HG03575 (cell line): ENCODE measurements around the gene LAMA2.

ENCODE experiments used
- ATAC-seq: cut with Tn5 transposase; IDR thresholded peaks from one replicate; pipeline ENCODE4 v1.9.1; 2021; ENCODE audit not compliant: unreplicated experiment, insufficient number of reproducible peaks, low FRiP score; ENCODE audit errors: extremely low read depth

LAMA2 gene

DNA sequence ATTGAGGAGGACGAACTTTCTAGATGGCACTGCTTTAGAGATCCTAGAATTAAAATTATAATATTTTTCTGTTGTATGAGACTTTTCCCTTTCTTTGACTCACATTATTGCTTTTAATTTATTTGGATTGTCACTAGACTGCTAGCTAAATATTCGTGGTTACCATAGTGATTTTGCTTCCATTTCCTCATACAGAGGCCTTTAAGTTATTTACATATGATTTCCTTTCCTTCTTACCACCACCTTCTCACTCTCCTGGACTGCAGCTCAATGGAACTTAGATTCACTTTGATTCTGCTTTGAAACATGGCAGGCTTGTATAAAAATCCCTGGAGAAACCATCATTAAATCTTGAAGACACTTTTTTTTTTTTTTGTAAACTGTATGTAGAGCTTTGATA lies 222.9 kb downstream of the LAMA2 start:
- ATAC-seq: no peak

- no peak for ATAC-seq
Measured at GRCh38 chr6:129108337-129108736, 225.4 kb downstream of the LAMA2 start.

DNA sequence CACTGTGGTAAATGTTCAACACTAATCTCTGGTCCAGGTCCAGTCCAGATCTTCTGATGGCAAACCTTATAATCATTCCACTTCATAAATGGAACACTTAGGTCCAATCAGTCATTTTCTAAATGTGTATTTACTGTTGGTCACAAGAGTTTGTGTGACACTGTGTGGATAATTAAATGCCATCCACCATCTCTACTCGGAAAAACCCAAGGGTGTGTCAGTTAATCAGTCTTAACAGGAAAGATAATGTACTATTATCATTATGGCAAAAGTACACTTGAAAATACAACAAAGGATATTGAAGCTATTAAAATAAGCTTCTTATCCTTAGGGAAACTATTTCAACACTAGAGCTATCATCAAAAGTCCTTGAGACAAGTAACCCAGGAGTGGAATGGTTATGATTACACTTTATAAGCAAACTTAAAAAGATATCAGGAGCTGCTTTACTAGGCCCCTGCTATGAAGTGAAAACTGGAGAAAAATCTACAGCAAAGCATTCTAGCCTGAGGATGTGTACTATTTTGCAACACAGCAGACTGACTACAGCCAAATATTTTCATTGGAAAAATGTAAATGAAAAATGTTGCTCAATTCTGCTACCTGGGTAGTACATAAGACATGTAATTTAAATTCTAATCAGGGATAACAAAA lies 227.9 kb downstream of the LAMA2 start:
- no peak for ATAC-seq

- no peak for ATAC-seq
Measured at GRCh38 chr6:129111346-129111745, 228.4 kb downstream of the LAMA2 start.

DNA sequence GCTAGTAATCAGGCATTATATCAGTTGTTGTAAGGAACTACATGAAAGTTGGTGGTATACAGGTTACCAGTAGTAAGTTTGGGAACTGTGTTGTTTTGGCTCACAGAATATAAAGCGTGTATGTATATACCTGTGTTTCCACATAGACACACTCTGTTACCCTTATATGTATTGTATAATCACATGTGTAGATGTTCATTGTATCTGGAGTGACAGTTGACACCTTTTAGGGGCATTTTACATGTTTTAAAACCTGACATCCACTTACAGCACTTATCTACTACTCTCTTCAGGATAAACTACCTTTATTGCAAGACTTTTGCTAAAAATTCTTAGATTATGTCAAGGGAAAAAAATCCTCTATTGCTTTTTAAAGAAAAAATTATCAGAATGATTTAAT lies 228.9 kb downstream of the LAMA2 start:
- ATAC-seq: no peak

DNA sequence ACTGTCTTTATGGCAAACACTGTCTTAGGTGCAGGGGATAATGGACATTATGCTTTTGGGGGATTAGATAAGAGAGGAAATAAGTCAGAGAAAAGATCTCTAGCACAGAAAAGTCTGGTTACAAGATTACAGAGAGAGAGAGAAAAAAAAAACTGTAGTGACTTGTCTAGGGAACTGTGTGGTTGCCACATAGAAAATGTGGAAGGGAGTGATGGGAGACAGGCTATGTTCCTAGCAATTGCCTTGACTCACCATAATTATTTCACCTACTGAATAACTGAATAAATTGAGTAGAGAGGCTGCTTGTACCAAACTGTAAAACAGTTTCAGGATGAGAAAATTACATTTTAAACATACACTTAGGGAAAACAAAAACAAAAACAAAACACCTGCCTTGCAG lies 229.7 kb downstream of the LAMA2 start:
- ATAC-seq: no peak

DNA sequence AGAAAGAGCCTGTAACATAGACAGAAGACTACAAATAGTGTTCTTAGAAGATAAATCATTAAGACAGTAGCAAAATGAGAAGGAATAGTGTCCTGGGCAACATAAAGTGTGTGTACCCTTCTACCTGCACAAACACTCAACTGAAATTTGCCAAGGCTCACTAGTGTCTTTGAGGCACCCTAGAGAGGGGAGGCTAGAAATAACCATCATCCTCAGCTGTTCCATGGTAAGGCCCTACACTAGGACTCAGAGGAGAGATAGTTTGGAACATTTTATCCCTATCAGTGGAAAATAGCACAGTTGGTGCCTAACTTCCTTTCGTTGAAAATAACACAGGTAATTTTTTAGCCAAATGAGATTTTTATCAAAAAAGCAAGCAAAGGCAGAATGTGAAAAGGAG lies 230.7 kb downstream of the LAMA2 start:
- no peak for ATAC-seq

DNA sequence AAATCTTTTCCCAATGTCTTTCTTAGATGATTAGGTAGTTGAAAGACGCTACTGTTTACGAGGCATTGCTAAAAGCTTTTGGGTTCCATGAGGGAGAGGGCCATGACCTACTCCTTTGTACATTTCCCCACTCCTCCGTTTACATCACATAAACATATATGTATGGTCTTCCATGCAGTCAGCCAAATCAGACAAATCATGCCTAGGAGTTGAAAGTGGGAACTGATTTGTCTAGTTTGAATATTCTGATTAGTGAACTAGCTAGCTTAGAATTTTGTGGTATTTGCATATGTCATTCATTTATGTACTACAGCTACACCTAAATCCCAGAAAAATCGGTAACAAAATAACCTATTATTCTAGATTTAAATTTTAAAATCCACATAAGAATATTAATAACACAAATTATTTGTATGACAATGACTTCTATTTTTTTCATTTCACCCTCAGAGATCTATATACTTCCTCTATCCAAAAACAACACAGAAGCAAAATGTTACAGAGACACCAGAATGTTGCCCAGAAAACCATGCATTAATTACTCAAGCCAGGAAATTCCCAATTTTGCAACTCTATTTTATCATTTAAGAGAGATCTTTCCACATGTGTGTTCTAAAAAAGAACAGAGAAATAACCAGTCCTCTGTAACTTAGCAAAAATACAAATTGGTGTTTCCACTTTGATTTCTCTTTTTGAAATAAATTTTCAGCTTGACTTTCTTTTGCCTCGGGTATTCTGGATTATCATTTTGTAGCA lies 231.9 kb downstream of the LAMA2 start:
- no peak for ATAC-seq

GRCh38 chr6:129115471-129115870 lies 232.5 kb downstream of the LAMA2 start:
- no peak for ATAC-seq

- no peak for ATAC-seq
Measured at GRCh38 chr6:129117355-129117754, 234.4 kb downstream of the LAMA2 start.

DNA sequence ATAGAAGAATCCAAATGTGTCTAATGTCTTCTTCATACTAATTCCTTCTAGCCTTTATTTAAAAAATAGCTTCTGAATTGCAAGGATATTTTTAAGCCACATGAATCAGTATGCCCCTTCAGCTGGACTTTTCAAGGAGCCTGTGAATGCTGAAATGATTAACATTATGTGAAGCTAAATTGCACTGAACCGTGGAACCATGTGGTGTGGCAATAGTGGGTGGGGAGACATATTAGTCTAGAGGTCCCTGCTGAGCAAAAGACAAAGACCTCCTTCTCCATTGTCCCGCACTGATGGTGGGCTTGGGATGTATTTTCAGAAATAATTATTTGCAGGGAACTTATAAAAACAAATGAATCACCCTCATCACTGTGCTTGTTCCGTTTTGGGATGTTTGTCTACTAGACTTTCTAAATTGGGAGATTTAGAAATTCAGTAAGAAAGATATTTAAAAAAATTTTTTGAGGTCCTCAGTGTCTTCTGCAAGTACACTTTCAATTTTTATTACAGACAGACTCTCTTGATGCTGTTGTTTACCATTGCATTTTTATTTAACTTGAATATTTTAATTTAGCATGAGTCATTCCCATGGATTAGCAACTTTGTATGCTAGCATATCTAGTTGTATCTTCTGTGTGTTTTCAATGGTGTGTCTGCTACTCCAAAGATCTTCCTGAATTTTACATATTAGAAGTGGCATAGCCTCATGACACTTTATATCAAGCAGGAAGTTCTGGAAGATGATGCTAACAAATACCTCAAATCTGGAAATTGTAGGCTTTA lies 238.1 kb downstream of the LAMA2 start:
- ATAC-seq: no peak

- ATAC-seq: no peak
Measured at GRCh38 chr6:129124347-129124746, 241.4 kb downstream of the LAMA2 start.

DNA sequence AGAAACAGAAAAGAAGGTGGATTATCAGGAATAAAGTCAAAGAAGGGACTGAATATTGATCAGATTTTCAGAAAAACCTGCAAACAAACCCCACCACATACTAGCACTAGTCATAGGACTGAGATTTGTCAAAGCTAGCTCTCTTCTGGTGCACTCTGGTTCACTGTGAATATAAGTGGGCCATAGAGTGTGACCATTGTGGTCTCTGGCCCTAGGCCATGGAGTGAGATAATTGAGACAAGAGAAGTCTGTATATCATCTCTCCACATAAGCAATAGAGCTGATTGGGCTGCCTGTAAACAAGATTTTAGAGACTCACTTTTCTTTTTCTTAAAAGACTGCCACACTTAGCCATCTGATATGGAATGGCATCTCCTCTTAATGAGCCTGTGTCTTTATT lies 247.2 kb downstream of the LAMA2 start:
- no peak for ATAC-seq

DNA sequence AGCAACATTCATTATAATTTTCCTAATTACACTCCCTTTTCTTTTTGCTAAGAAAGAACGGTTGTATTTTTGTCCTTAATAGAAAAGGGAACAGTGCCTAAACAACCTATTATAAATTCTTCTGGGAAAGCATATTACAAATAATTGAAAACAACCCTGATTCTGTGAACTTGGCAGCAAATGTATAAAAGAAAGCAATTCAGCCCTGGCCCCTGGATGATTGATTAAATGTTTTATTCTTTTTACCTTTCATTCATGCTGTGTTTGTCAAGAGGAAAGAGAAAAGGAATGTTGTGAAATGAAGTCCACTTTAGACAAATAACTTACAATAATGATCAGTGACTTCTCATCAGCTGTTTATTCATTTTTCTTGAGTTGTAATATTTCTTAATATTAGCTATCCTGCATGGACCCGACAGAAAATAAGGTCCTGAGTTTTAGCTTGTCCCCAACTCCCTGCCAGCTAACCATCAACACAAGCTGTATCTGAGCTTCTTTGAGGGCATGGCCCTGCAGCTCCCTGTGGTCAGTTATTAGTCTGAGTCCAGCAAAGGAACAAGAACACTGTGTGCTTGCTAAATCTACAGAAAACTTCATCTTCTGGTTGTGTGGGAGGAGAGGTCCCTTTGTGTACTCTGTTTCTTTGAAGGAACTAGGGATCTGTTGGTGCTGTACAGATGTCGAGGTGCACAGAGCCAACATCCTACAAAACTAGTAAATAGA lies 248.2 kb downstream of the LAMA2 start:
- no peak for ATAC-seq

DNA sequence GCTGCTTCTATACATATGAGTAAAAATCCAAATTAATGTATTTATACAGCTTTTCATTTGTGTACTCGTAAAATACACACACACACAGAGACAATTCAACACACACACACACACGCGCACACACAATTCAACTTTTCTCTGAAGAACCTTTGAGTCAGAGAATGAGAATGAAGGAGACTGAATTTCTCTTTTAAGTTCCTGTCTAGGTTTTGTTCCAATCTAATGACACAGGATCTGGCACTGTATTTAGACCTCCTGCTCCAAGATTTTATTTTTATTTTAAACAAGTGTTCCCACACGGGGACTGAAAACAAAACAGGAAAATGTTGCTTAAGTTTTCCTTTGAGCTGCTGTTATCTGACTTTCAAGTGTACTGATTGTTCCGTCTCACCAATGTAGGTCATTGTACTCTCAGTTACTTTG lies 250.8 kb downstream of the LAMA2 start:
- ATAC-seq: no peak

DNA sequence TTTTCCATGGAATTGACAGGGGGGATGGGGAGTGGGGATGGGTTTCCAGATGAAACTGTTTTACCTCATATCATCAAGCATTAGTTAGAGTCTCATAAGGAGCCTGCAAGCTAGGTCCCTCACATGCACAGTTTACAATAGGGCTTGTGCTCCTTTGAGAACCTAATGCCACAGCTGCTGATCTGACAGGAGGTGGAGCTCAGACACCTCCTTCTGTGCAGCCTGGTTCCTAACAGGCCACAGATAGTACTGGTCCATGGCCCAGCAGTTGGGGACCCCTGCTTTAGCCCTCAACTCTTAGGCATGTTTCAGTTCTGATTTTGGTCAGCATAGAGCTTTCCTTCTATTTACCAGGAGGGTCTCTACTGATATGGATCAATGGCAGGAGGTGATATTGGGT lies 251.6 kb downstream of the LAMA2 start:
- no peak for ATAC-seq

DNA sequence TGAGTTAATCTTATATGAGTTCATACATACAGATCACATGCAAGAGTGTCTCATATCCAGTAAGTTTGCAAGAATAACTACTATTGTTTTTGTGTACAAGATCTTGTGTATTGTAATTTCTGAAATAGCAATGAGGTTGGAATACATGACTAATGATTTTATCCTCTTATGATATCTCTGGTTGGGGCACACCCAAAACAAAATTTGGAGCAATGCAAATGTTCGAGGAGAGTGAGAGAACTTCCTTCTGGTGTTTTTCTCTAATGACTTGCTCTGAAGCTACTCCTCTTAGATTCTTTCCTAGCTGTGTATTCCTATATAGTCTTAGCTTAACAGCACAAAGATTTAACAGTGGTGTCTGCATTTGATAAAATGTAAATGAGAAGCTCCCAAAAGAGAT lies 252.5 kb downstream of the LAMA2 start:
- ATAC-seq: no peak

GRCh38 chr6:129136751-129137150 lies 253.8 kb downstream of the LAMA2 start:
- ATAC-seq: no peak

DNA sequence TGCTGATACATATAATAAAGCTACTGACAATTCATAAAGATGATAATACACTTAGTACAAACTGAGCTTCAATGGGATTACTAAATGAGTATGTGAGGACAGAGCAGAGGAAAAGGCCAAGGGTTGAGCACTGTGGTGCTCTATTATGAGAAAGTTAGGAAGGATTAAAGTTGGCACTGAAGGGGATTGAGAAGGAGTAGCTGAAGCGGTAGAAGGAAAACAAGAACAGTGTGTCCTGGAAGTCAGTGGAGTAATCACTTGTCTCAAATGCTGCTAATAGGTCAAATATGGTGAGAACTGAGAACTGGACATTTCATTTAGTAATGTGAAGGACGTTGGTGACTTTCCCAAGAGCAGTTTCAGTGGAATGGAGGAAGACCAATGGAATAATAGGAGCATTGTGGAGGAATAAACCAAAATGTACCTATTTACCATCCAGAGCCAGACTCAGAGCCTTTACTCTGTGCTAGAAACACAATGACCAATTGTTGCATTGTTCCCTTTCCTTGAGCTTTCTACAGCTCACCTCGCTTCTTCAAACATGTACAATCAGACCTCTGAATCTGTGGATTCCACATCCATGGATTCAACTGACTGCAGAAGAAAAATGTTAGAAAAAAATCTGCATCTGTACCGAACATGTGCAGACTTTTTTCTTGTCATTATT lies 255.9 kb downstream of the LAMA2 start:
- no peak for ATAC-seq
